GM21381 (cell line): ENCODE data around the gene VN1R5.
"Not testable (repeated sequence)": the region's sequence is repeated elsewhere in the genome, so short reads cannot be mapped to it uniquely, and the experiment has no call there.

Source experiments
- ATAC-seq: cut with Tn5 transposase; IDR thresholded peaks from one replicate; pipeline ENCODE4 v1.9.1; 2021; ENCODE audit warnings: mild to moderate bottlenecking, moderate library complexity; ENCODE audit not compliant: unreplicated experiment

Gene VN1R5

GRCh38 chr1:247255772-247256171 lies at the start of gene VN1R5:
Gene VN1R5 (plus strand): TSS chr1:247256072.
- not testable (repeated sequence) for ATAC-seq

- no peak for ATAC-seq
Measured at GRCh38 chr1:247209396-247209795, 46.5 kb upstream of the VN1R5 start.

GRCh38 chr1:247210062-247210375 lies 45.9 kb upstream of the VN1R5 start:
- no peak for ATAC-seq

GRCh38 chr1:247210376-247211117 lies 45.3 kb upstream of the VN1R5 start:
- ATAC-seq = peak; percentile 85

- no peak for ATAC-seq
Measured at GRCh38 chr1:247211339-247211738, 44.5 kb upstream of the VN1R5 start.

- ATAC-seq = peak; percentile 57
Measured at GRCh38 chr1:247212012-247212411, 43.9 kb upstream of the VN1R5 start.

- no peak for ATAC-seq
Measured at GRCh38 chr1:247212627-247213617, 43.0 kb upstream of the VN1R5 start.

DNA sequence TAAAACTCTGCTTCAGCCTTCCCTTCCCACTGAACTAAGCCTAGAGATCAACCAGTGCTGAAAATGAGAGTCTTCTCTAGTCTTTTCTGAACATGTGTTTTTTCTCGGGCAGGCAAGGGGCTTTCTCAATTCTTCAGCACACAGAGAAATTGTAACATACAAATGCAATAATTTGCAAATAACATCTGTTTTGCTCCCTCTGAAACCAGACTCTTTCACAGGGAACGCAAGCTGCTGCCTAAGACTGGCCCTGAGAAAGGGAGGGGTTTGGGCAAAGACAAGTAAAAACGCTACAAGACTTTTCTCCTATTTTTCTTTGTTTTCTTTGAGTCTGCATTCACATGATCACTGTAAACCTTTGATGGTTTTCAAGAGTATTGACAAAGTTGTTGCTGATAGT lies 39.6 kb upstream of the VN1R5 start:
- no peak for ATAC-seq

DNA sequence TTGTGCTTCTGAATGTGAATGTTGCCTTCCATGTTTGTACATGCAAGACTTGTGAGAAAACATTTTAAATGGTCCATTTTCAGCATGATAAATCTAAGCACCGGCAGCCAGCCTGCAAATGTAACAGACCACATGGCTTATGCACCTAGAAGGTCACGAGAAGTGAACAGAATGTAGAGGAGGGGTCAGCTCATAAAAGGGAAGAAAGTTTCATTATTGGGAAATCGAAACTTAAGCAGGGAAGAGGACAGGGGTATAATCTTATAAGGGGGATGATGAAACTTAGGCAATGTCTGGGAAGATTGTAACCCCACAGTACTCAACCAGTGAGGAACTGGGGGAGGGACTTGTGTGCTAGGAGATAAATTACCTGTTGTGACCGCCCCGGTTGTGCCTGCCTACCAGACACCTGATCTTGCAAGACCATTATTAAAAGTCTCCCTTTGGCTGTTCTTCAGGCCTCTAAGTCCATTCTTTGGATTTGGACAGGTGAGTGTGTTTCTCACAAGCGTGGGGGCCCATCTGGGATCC lies 37.7 kb upstream of the VN1R5 start:
- no peak for ATAC-seq

- ATAC-seq = not testable (repeated sequence)
Measured at GRCh38 chr1:247220280-247220679, 35.6 kb upstream of the VN1R5 start.

GRCh38 chr1:247222840-247223239 lies 33.0 kb upstream of the VN1R5 start:
- no peak for ATAC-seq

GRCh38 chr1:247224822-247225221 lies 31.1 kb upstream of the VN1R5 start:
- no peak for ATAC-seq

GRCh38 chr1:247228133-247228532 lies 27.7 kb upstream of the VN1R5 start:
- no peak for ATAC-seq

GRCh38 chr1:247241691-247242090 lies 14.2 kb upstream of the VN1R5 start:
- ATAC-seq = no peak

DNA sequence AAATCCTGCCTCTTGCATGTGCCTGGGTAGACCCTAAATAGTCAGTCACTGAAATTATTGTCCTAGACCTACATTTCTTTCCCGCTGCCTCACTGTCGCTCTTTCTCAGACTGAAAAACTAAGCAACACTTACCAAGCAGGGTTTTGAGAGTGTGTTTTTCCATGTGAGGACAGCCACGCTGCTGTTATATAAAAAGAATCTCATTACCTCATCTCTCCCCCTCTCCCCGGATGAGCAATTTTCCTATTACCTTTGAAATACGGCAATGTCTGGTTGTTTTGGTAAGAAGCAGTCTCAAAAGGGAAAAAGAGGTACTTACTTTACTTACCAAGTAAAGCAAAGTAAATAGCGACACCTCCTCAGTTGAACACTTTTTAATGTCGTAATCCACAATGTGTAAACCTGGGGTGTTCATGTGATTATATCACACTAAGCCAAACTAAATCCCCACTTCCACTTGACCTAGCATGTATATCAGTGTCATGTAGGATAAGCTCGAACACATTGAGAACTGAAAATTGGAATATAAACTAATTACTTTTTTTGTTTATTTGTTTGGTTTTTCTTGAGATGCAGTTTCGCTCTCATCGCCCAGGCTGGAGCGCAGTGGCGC lies 12.2 kb upstream of the VN1R5 start:
- no peak for ATAC-seq

- no peak for ATAC-seq
Measured at GRCh38 chr1:247246325-247247115, 9.4 kb upstream of the VN1R5 start.

- ATAC-seq = no peak
Measured at GRCh38 chr1:247247568-247247967, 8.3 kb upstream of the VN1R5 start.

- ATAC-seq = no peak
Measured at GRCh38 chr1:247266053-247266452, 10.2 kb downstream of the VN1R5 start.

DNA sequence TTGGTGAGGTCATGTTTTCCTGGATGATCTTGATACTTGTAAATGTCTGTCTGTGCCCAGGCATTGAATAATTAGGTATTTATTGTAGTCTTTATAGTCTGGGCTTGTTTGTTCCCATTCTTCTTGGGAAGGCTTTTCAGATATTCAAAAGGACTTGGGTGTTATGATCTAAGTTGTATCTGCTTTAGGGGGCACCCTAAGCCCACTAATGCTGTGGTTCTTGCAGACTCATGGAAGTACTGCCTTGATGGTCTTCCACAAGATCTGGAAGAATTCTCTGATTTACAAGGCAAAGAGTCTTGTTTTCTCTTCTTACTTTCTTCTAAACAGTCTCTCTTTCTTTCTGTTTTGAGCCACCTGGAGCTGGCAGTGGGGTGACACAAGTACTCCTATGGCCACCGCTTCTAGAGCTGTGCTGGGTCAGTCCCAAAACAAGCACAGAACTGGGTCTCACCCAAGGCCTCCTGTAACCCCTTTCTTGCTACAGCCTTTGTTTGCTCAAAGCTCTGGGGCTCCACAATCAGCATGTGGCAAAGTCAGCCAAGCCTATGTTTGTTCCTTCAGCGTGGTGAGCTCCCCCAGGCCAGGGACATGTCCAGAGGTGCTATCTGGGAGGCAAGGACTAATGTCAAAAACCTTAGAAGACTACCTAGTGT lies 12.6 kb downstream of the VN1R5 start:
- no peak for ATAC-seq

GRCh38 chr1:247269133-247269532 lies 13.3 kb downstream of the VN1R5 start:
- no peak for ATAC-seq
